ENCODE results near the gene RELL2.
A peak's percentile ranks its signal among the peaks of the same experiment; 100 is the strongest.
"Not testable (repeated sequence)": the region's sequence is repeated elsewhere in the genome, so short reads cannot be mapped to it uniquely, and the experiment has no call there.

RELL2 gene, protein sequence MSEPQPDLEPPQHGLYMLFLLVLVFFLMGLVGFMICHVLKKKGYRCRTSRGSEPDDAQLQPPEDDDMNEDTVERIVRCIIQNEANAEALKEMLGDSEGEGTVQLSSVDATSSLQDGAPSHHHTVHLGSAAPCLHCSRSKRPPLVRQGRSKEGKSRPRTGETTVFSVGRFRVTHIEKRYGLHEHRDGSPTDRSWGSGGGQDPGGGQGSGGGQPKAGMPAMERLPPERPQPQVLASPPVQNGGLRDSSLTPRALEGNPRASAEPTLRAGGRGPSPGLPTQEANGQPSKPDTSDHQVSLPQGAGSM

DNA sequence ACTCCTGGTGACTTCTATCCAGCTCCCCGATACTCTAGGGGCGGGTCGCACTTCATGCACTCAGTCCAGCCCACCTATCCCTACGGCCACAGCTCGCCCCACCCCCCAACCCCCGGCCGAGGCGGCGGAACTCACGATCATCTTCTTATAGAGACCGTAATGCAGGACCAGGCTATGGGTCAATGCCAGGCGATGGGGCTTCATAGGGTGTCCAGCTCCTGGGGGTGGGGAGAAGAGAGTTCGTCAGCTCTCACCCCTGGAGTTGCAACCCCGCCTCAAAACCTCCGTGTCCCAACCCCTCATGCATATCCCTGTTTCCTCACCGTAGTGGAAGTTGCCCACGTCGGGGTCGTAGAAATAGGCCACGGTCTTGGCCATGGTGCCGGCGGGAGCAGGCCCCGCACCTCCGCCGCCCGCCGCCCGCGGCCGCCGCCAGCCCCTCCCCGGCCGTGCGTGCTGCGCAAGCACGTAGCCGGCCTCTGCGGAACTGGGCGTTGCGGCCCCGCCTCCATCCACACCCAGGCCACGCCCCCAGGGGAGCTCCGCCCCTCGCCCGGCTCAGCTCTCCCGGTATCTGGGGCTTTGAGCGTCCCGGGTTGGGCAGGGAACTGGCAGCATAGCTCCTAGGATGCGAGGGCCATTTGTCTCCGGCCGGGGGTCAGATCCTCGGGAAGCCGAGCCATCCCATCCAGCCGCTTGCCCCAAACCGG is at the start of gene RELL2, which contains the start of gene HDAC3:
RELL2 (plus strand) TSS at position 585 of the 710 bp plus-strand sequence. CDS start 1,229 bp downstream, outside the sequence.
HDAC3 (minus strand) TSS at position 437 of the 710 bp plus-strand sequence; CDS start at position 378, 59 bp downstream.
- peak; percentile 62 to 86 for DNase-seq

DNA sequence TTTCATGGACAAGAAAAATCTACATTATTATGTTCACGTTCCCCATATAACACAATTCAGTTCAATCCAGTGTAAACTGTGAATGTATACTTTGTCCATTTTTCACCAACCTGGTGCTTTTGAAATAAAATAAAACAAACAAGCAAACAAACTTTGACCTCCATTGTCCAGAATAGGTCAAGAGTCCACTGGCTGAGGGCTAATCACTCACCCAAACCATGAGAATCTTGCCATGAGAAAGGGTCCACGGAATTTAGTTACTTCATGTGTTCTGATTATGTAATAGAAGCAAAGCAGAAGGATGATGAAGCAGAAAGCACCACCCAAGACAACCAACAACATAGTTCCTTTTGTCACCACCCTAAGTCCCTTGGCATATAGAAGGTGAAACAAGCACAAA is 46.7 kb upstream of the RELL2 start:
- no peak for DNase-seq

DNA sequence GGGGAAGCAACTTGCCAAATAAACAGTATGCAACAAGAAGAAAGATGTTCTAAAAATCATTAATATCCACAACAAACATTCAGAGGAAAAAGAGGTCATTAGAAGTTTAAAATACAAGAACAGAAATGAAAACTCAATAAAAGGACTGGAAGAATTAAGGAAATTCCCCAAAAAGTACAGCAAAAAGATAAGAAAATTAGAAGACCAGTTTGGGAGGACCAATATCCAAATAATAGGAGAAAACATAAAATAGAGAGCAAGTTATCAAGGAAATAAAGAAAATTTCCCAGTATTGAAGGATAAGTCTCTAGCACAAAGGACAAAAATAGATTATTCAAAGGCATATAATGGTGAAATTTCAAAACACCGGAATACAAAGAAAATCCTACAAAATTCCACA is 39.9 kb upstream of the RELL2 start:
- DNase-seq: no peak

DNA sequence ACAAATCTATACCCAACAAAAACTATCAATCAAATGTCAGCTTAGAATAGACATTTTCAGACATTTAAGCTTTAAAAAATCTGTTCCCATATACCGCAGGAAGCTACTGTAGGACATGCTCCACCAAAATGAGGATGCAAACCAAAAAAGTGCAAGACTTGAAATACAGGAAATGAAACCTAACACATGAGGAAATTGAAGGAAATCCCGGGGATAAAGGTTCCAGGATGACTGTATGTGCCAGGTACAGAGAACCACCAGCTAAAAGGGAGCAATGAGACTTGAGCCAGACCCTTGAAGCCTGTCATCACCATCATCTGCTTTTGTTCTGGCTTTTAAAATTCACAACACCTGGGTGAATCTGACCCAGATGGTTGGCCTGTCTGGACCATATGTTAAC is 39.4 kb upstream of the RELL2 start:
- DNase-seq: no peak

DNA sequence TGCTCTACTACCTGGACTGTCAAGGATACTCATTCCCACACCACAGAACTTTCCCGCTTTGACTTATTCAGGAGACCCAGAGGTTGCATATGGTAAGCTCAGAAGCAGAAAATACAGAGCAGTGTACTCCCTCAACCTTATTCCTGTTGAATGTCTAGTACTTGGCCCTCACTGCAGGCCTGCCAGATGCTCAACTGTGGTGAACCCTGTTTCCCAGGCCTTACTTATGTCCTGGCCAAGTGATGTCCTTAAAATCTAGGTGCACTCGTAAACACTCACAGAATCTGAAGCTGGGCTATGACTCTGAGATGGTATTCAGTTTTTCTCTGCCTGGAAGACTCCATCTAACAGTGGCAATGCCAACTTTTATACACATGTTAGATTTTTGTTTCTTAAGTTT is 39.0 kb upstream of the RELL2 start:
- DNase-seq: peak; percentile 74 to 90

DNA sequence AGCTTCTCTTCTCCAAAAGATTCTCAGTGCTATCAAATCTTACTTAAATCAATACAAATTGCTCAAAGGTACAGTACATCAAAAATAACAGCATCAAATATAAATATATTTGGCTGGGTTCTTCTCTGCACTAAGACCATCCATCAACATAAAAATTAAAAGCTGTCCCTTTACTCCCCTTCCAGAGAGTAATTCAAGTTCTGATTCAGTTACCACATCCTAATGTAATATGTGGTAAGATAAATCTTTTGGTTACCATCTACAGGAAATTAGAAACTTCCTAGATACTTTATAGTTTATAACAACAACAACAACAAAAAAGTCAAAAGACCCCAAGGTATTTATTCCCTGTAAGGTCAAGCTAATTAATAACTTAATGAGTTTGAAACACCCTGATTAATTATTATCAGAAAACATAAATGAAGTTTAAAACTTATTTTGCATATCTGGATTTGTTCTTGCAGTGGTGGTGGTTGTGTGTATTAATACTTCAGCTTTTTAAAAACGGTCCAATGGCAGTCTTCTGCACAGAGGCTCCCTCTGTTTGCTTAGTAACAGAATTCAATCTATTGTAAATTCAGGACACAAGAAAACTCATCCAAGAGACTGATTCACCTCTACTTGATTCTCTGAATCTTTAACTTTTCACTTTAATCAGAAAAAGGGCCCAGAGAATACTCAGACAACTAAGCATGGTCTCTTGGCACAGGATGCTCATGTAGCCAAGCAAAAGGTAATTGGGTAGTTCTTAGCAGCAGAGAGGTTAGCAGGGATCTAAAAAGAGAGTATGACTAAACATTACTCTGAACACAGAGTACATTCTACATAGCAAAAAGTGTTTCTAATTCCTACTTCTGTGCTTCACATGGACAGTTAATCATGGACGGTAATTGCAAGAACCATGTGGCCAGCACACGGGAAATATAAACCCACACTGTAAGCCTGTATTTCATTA is 38.1 kb upstream of the RELL2 start:
- no peak for DNase-seq

DNA sequence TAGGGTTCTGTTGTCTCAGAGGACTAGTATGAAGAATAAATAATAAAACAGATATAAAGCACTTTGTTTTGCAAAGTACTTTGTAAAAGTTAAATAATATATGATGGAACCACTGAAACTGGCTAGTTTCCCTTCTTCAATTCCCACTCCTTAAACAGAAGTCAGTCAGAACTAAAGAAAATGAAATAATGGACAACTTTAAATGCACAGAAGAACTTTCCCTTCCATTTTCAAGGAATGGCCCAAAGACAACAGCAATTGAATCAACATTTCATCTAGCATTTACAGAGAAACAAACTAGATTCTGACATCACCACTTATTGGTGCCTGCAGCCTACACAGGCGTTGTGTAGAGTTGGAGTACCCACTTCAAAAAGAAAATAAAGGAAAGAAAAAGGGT is 34.2 kb upstream of the RELL2 start:
- DNase-seq: no peak

DNA sequence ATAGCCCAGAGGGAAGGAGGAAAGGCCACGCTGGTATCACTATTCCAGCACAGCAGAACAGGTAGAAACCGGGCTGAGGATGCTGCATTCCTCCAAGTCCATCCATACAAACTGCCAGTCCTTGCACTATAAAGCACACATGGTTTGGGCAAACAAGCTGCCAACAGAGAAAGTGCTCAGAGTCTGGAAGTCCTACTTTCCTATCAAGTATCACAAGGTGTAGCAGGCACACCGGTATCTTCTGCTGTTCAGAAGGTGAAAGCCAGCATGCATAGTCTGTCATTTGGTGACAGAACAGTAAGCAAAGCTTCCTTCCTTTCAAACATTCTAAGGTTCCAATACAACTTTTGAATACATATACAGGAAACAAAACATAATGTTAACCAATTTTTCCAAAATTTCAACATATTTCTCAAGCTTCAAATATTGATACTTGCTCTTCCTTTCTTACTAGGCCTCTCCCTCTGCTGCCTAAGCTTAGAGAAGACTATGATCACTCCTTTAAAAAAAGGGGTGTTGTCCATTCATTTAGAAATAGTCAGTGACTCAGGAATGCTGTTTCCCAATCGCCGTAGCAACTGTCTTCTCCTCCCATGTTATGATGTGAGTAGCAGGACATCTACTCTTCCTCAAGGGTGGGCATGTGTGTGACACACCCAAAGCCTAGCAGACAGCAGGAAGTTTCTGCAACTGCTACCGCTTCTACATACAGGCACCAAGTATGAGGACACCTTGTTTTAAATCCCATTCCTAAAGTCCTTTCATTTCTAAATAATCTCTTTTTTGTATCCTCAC is 32.7 kb upstream of the RELL2 start:
- no peak for DNase-seq

DNA sequence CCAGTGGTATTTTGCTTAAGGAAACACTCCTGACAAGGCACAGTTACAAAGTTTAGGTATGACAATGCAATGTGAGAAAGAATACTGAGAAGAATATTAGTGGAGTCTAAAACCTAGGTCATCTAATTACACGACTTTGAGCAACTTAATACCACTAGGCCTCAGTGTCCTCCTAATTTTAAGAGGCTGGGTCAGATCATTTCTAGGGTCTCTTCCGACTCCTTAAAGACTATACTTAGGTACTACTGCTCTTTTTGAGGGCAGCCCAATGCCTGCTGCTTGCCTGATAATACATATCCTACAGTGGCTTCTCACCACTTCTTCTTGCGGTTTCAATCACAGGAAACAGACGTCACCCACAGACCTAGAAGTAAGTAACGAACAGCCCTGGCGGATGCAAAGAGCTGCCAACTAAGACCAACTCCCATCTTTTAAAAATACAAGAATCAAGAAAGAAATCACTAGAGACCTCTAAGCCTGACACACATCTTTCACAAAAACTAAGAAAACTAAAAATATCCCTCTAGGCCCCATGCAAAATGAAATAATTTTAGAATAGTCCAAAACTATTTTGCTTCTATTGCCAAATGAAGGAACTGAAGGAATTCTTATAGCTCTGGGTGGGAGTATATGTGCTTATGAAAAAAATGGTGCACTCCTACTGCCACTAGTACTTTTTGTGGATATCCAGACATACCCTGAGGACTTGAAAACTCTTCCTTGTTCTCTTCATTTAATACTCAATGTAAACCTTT is 31.1 kb upstream of the RELL2 start:
- no peak for DNase-seq

DNA sequence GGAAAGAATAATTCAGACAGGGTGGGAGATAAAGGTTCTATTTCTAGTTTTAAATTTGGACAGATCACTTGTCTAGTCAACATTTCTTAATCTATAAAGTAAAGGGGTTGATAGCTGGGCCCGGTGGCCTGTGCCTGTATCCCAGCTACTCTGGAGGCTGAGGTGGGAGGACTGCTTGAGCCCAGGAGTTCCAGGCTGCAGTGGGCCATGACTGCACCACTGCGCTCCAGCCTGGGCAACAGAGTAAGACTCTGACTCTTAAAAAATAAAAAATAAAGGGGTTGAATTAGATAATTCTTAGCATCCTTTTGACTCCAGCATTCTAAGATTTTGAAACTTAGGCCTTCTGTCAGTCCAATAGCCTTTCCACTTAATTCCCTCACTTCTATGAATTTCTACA is 28.8 kb upstream of the RELL2 start:
- DNase-seq: no peak

DNA sequence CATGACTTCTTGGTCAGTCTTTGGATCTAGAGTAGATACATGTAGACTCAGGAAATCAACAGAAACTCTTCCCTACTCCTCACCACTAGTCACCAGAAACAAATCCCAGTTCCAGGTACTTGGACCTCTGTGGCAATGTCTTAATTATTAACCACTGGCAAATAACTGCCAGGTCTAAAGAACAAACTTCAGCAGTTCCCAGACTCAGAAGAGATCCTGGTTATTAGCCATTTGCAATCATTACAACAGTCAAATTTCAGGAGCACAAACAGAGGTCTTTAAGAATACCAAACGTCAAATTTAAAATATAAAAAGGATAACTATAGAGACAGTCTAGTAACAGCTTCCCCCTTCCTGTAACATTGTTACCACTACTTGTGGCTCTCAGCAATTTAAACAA is 28.2 kb upstream of the RELL2 start:
- no peak for DNase-seq

DNA sequence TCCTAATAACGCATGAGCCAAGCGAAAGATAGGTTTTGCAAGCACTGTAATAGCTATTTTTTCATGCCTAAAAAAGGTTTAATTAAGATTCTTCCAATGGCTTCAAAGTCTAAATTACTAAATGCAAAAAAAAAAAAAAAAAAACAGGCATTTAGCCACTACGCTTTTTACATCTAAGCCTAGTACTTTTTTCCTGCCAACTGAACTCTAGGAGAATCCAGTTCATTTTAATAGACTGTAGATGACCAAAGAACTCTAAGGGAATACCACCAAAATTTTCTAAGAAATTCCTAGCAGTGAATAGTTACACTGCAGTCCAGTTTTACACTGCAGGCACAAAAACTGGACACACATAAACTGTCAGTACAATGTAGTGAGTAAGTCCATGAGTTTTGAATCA is 27.8 kb upstream of the RELL2 start:
- DNase-seq: no peak

DNA sequence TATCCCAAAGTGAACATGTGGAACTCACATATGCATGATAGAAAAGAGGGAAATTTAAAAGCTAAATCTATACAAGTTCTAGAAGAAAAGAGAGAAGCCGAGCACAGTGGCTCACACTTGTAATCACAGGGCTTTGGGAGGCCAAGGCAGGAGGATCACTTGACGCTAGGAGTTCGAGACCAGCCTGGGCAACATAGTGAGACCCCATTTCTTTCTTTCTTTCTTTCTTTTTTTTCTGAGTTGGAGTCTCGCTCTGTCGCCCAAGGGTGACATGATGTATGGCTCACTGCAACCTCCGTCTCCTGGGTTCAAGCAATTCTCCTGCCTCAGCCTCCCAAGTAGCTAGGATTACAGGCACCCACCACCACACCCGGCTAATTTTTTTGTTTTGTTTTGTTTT is 26.9 kb upstream of the RELL2 start:
- not testable (repeated sequence) for DNase-seq

DNA sequence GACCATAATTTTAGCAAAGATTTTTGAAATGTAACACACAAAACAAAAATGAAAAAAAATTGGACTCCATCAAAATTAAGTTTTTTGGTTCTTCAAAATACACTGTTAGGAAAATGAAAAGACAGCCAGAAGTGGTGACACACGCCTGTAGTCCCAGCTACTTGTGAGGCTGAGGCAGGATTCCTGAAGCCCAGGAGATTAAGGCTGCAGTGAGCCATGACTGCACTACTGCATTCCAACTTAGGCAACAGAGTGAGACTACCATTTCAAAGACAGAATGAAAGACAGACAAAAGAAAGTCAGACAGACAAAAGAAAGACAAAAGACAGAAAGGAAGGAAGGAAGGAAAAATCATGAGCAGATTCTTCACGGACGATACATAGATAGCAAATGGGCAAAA is 25.5 kb upstream of the RELL2 start:
- no peak for DNase-seq

DNA sequence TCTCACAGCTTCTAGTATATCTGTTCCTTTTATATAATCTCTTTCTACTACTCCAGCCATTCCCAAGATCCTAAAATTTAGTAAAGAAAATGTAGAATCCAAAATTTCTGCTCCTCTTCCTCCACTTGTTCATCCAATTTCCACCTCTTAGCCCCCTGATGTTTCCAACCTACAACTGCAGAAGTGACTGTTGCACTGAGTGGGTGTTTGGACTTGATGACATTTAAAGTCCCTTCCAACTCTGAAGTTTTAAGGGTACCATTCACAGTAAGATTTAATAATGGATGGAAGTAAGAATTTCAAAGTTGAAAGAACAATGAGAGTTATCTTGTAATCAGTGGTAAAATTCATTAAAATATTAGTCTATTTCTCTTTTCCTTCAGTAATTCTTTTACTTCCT is 23.5 kb upstream of the RELL2 start:
- no peak for DNase-seq

DNA sequence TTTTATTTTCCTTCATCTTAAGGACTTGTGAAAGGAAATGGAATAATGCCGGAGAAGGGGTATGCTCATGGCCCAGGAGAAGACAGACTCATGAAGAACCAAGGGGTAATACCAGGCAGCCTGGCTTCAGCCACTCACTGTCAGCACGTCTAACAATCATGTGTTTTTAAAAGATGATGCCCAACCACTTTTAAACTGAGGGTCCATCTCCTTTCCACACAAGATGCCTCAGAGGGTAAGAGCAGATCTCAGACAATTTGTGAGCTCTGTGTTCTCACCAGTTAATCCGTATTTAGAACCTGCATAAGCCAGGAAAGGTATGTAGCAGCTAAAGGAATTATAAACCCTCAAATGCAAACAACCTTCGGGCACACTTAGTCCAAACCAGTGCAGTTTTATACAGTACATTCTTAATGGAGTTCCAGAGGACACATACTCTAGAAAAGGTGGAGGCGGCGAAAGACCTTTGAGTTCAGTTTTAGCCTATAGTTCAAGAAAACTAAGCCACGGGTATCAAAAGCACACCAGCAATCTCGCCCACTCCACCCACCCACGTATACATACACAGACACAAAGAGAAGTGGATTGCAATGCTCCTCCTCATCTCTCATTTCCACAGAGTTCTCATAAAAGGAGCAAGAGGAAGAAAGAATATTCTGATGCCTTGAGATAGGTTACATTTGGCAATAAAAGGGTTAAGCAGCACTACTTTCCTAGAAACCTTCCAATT is 20.6 kb upstream of the RELL2 start:
- no peak for DNase-seq

DNA sequence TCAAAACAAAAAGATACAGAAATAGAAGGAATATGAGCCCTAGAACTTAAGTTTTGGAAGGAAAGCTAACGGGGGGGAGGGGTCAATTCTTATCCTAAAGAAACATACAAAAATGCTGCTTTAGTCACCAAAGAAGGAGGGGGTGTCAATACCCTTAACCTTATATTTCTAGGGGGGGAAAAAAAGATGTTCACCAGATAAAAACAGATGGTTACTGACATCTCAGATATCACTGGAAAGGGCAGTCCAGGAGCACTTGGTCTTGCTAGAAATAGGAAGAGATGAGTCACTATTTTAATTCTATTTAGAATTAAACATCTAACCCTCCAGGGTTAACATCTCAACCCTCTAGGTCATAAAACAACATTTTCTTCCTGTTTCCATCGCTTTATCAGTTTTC is 19.7 kb upstream of the RELL2 start:
- no peak for DNase-seq

DNA sequence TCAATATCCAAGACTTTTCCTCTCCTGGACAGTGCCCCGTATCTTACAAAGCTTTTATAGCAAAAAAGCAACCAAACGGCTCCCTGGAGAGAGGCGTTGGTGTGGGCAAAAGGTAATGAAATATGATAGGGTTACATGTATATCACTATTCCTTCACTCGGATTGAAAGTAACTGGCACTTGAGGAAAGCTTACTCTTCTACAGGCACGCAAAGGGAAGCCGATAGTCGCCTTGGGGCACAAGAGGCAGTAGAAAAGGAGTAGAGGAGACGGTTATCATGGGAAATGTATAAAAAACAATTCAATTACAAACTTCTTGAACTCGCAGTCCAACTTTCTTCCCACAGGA is 19.1 kb upstream of the RELL2 start:
- no peak for DNase-seq

DNA sequence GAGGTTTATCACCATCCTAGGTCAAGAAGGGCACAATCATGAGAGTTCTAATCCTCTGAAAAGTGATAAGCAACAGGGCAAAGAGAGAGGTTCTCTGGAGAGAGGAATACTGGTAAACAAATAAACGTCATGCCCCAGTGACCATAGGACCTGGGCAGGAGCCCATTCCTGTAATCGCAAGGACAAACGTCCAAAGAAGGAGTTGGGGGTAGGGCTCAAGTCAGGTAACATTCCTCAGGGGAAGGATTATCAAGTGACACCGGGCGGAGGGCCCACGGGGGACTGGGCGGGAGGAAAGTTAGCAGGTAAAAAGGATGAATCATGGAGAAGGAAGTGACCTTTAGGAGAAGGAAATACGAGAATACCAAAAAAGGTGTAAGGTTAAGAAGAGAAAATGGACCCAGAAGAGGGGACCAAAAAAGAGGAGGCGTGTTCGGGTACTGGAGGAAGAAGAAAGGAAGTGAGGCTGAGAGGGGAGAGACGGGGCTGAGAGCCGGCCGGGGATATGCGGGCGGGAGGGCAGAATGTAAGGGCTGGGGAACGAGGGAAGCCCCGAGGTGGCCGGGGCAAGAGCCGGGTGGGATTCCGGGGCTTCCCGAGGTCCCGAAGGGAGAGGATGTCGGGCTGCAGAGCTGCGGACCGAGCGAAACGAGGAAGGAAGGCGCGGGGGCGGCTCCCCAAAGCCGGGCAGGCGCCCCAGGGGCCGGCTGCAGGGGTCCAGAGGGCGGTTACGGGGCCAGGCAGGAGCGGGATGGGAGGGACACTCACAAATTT is 18.6 kb upstream of the RELL2 start:
- DNase-seq: peak in 1 of 2 experiments; percentile 50
